Measurements from ENCODE around the gene COL4A4.

DNA sequence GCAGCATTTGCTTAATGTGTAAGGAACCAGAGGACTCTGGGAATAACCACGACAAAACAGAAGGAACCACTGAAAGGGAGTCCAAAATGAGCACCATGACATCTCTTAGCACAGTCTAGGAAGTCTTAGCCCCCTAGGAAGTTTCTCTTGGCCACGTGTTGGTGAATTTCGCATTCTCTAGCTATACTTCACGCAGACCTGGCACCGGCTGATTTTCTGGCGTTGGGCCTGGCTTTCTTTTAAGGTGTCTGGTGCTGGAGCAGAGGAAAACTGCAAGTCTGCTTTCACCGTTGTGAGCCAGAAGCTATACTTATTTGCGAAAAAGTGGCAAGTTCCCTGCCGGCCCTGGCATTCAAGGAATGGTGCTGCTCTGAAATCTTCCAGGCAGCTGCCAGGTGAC is 156.9 kb downstream of the COL4A4 start:
- TF ChIP-seq, protein P1, sequence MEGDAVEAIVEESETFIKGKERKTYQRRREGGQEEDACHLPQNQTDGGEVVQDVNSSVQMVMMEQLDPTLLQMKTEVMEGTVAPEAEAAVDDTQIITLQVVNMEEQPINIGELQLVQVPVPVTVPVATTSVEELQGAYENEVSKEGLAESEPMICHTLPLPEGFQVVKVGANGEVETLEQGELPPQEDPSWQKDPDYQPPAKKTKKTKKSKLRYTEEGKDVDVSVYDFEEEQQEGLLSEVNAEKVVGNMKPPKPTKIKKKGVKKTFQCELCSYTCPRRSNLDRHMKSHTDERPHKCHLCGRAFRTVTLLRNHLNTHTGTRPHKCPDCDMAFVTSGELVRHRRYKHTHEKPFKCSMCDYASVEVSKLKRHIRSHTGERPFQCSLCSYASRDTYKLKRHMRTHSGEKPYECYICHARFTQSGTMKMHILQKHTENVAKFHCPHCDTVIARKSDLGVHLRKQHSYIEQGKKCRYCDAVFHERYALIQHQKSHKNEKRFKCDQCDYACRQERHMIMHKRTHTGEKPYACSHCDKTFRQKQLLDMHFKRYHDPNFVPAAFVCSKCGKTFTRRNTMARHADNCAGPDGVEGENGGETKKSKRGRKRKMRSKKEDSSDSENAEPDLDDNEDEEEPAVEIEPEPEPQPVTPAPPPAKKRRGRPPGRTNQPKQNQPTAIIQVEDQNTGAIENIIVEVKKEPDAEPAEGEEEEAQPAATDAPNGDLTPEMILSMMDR (IDR thresholded peaks at IDR 0.05; ENCODE audit: poor library complexity), result no peak
- no peak for TF ChIP-seq EZH2phosphoT487 (IDR thresholded peaks at IDR 0.05; ENCODE audit: low read depth, severe bottlenecking, unreplicated experiment)
- TF ChIP-seq EZH2 (IDR thresholded peaks at IDR 0.05; ENCODE audit: borderline replicate concordance), result no peak
